Fibroblast of mammary gland (primary cell): Measurements from ENCODE around the gene PLPP4.
A peak's percentile ranks its signal among the peaks of the same experiment; 100 is the strongest.

ENCODE experiments used
- DNase-seq: peaks from one replicate; pipeline ENCODE4 v3.0.0-alpha.2; 2010; ENCODE audit warnings: low read depth
- H3K4me3 ChIP-seq: 2 replicates; pipeline ENCODE4 v1.5.1; 2011; ENCODE audit warnings: low read depth, mild to moderate bottlenecking, low read length, moderate library complexity; ENCODE audit not compliant: control insufficient read depth
- CTCF ChIP-seq: conservative IDR thresholded peaks from 2 replicates; pipeline ENCODE4 v1.5.1; 2011; ENCODE audit warnings: low read depth, low read length, inconsistent platforms; ENCODE audit not compliant: control insufficient read depth, insufficient read depth

The PLPP4 gene

GRCh38 chr10:120422457-120422856 lies 34.6 kb upstream of the PLPP4 start:
- H3K4me3 ChIP-seq: no peak overlapping the region
- peak; percentile 63 for DNase-seq
- no peak for TF ChIP-seq CTCF

- DNase-seq: peak; percentile 48
- TF ChIP-seq CTCF: peak; percentile 70
- H3K4me3 ChIP-seq: no peak overlapping the region
These were observed 33.4 kb upstream of the PLPP4 start for GRCh38 chr10:120423431-120424197.

DNA sequence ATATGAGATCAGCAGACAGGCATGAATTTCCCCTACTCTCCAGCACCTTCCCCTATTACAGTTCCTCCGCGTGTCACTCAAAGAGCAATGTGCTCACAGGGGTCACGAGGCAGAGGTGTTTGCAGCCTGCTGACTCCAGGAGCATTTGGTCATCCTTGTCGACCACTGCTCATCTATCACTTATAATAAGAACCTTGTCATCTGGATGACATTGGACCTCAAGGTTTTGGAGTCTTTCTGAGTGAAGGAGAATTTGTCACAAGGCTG lies 32.9 kb upstream of the PLPP4 start:
- no peak overlapping the region for H3K4me3 ChIP-seq
- no peak for DNase-seq
- no peak for TF ChIP-seq CTCF

DNA sequence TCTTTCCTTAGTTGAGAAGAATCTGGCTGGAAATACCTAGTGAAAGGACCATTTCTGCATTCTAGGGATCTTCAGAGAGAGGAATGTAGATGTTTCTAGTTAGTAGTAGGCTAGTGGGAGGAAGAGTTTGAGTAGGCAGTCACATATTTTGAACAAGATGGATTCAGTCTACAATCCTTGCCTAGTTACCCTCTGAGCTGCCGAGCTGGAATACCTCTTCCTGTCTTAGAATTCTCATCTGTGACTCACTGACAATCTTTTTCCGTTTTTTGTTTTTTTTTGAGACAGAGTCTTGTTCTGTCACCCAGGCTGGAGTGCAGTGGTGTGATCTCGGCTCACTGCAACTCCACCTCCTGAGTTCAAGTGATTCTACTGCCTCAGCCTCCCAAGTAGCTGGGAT lies 30.7 kb upstream of the PLPP4 start:
- DNase-seq: no peak
- TF ChIP-seq CTCF: no peak
- no peak overlapping the region for H3K4me3 ChIP-seq

GRCh38 chr10:120428754-120429153 lies 28.3 kb upstream of the PLPP4 start:
- no peak for DNase-seq
- no peak for TF ChIP-seq CTCF

DNA sequence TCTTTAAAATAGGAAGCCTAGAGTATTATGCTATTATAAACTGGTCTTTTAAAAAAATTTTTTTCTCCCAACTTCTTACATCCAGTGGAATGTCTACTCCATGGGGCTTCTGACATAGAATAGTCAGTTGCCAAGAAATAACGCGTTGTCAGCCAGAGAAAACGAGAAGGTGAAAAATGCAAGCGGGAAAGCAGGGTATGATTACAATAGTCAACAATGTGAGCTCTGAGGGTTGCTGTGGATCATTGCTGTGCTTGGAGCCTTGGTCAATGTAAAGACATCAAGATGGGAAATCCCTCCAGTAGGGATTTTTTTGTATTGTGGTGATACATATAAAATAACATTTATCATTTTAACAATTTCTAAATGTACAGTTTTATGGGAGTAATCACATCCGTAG lies 27.6 kb upstream of the PLPP4 start:
- no peak for TF ChIP-seq CTCF
- DNase-seq: no peak
- H3K4me3 ChIP-seq: no peak overlapping the region

More at GRCh38 chr10:120428754-120429153, 28.3 kb upstream of the PLPP4 start:
- H3K4me3 ChIP-seq: no peak overlapping the region

DNA sequence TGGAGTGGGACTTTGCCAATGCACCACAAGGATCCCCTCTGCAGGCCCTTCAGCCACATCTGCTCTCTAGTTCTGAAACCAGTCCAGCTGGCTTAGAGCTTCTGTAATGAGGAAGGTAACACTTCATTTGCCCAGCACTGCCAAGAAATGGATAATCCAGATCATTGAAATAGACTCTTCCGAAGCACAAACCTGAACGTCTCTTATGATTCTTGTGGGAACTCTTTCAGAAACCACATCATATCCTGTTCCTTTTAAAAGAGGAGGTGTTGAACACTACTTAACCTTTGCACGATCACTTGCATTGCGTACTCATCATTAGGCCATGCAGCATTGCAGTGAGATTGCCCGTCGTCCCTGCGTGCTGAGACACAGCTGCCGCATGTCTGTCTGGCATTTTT lies 25.8 kb upstream of the PLPP4 start:
- no peak for DNase-seq
- TF ChIP-seq CTCF: no peak
- no peak overlapping the region for H3K4me3 ChIP-seq
